Progenitor cell of endocrine pancreas (in vitro differentiated cells): Measurements from ENCODE around the gene RTN4RL2. TPM values are rescaled to one million over a fixed set of nuclear protein-coding genes. Genes with fewer than 3 reads are reported as not detected.

ENCODE experiments used
- DNase-seq: peaks from one replicate; pipeline ENCODE4 v3.0.0; 2021; ENCODE audit warnings: low spot score; ENCODE audit not compliant: unreplicated experiment
- H3K27ac Mint-ChIP-seq: 2 replicates; pipeline ENCODE4 v1.8.0; 2021; ENCODE audit warnings: mild to moderate bottlenecking, moderate library complexity, mixed read lengths
- H3K27me3 Mint-ChIP-seq: 2 replicates; pipeline ENCODE4 v1.8.0; 2021; ENCODE audit warnings: mixed read lengths
- H3K36me3 Mint-ChIP-seq: 2 replicates; pipeline ENCODE4 v1.8.0; 2022; ENCODE audit warnings: mixed read lengths; ENCODE audit not compliant: insufficient read depth
- H3K4me1 Mint-ChIP-seq: 2 replicates; pipeline ENCODE4 v1.8.0; 2021; ENCODE audit warnings: low read depth, mixed read lengths
- H3K4me3 Mint-ChIP-seq: 2 replicates; pipeline ENCODE4 v1.8.0; 2021; ENCODE audit warnings: low read depth, mild to moderate bottlenecking, moderate library complexity, mixed read lengths
- H3K9me3 Mint-ChIP-seq: 2 replicates; pipeline ENCODE4 v1.8.0; 2021; ENCODE audit warnings: low read depth, mixed read lengths
- total RNA-seq: library from RNA; stranded (reverse); gene quantifications from 2 replicates; pipeline ENCODE4 v1.2.1, GENCODE V29; 2021
- TF ChIP-seq, protein P1 (sequence below): fragments of 200-600 bp; sonication (generic); IDR thresholded peaks from one replicate; pipeline ENCODE4 v1.5.0; 2021; ENCODE audit warnings: antibody characterized with exemption, mild to moderate bottlenecking; ENCODE audit not compliant: unreplicated experiment

The RTN4RL2 gene
- total RNA-seq, 1 donor from 2014 or later: 1.9 TPM

DNA sequence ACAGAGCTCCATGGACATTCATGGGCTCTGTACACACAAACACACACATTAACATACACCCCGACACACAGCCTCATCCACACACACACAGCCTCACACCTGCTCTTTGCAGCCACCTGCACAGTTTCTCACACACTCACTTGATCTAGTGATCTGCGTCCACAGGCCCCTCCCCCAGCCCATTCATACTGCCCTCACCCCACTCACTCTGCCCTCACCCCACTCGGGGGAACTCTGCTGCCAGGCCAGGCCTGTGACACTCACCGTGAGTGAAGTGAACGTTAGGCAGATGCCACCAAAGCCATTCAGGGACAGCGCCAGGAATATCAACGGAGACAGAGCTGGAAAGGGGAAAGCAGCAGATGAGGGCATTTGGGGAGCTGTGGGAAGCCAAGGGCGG, 40.2 kb downstream of the RTN4RL2 start:
- H3K9me3 Mint-ChIP-seq: no peaks in the 10 kb centered on the region
- H3K4me1 Mint-ChIP-seq: peaks cover 67% of the 10 kb centered on the region
- H3K4me3 Mint-ChIP-seq: peak overlapping the region; percentile 35
- DNase-seq: no peak
- no peaks in the 10 kb centered on the region for H3K27me3 Mint-ChIP-seq
- TF ChIP-seq, protein P1, sequence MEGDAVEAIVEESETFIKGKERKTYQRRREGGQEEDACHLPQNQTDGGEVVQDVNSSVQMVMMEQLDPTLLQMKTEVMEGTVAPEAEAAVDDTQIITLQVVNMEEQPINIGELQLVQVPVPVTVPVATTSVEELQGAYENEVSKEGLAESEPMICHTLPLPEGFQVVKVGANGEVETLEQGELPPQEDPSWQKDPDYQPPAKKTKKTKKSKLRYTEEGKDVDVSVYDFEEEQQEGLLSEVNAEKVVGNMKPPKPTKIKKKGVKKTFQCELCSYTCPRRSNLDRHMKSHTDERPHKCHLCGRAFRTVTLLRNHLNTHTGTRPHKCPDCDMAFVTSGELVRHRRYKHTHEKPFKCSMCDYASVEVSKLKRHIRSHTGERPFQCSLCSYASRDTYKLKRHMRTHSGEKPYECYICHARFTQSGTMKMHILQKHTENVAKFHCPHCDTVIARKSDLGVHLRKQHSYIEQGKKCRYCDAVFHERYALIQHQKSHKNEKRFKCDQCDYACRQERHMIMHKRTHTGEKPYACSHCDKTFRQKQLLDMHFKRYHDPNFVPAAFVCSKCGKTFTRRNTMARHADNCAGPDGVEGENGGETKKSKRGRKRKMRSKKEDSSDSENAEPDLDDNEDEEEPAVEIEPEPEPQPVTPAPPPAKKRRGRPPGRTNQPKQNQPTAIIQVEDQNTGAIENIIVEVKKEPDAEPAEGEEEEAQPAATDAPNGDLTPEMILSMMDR: no peak
- peak overlapping the region; percentile 92 for H3K27ac Mint-ChIP-seq
- H3K36me3 Mint-ChIP-seq: peaks cover 8% of the 10 kb centered on the region

DNA sequence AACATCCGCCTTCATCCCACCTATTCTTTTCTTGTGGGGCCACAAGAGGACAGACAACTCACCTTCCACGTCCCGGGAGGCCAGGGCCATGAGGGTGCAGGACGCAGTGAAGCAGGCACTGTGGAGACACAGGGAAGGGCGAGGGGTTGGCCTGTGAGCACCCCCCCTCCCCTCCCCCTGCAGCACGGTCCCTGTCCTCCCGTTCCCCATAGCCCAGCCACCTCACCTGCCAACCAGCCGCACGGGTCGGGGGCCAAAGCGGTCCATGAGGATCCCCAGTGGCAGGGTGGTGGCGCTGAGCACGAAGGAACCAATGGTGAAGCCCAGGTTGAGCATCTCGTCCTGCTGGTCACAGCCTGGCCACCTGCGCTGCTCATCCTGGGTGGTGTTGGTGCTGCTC, 40.6 kb downstream of the RTN4RL2 start:
- TF ChIP-seq, protein P1: no peak
- no peaks in the 10 kb centered on the region for H3K9me3 Mint-ChIP-seq
- H3K27ac Mint-ChIP-seq: peak overlapping the region; percentile 92
- no peak for DNase-seq
- H3K4me3 Mint-ChIP-seq: no peak overlapping the region
- no peaks in the 10 kb centered on the region for H3K27me3 Mint-ChIP-seq
- peaks cover 65% of the 10 kb centered on the region for H3K4me1 Mint-ChIP-seq
- H3K36me3 Mint-ChIP-seq: peaks cover 7% of the 10 kb centered on the region

DNA sequence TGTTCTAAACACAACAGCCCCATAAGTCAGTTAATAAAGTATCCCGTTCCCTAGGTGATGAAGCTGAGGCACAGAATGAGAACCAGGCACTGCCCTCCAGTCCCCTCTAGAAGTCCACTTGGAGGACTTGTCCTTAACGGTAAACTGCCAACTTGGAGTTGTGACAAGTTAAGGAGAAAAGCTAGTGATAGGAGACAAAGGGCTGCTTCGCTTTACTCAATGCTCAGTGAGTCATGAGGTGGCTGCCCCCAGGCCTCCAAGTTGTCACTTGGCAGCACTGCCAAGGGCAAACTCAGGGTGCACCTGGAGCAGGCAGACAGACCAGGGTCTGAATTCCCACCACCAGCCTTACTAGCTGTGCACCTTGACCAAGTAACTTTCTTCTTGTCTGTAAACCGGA, 41.6 kb downstream of the RTN4RL2 start:
- Mint-ChIP-seq H3K36me3 (peaks cover 5% of the 10 kb centered on the region), H3K27ac (peak overlapping the region; percentile 17), H3K4me1 (peaks cover 54% of the 10 kb centered on the region), H3K27me3 (no peaks in the 10 kb centered on the region), H3K4me3 (no peak overlapping the region), H3K9me3 (no peaks in the 10 kb centered on the region)
- TF ChIP-seq, protein P1: no peak
- no peak for DNase-seq

DNA sequence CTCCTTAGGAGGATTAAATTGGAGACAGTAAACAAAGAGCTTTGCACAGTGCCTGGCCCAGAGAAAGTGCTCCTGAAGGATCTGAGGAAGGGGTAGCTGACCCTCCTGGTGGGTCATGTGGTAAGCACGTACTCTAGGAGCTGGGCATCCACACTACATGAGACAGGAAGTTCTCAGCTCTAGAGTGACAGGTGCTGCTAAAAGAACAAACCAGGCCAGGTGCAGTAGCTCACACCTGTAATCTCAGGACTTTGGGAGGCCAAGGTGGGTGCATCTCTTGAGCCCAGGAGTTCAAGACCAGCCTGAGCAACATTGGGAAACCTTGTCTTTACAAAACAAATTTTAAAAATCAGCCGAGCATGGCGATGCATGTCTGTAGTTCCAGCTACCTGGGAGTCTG, 42.0 kb downstream of the RTN4RL2 start:
- H3K4me3 Mint-ChIP-seq: no peak overlapping the region
- no peak for DNase-seq
- H3K27ac Mint-ChIP-seq: peak overlapping the region; percentile 17

DNA sequence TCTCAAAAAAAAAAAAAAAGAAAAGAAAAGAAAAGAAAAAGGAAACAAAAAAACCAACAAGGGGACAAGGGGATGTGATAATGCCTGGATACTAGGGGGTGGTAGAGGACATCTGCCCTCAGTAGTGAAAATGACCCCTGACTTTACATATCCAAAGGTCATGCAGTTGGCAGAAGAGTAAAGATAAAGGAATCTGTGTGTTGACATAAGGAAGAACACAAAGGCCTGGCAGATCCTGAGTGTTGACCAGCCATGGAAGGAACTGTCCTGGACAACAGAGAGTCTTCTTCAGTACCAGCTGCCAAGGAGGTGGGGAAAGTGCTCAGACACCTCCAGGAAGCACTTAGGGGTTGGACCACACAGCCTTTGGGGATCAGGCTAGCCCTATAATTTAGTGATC, 42.5 kb downstream of the RTN4RL2 start:
- Mint-ChIP-seq H3K4me3 (no peak overlapping the region), H3K4me1 (peaks cover 45% of the 10 kb centered on the region), H3K27ac (no peak overlapping the region), H3K9me3 (no peaks in the 10 kb centered on the region), H3K36me3 (peaks cover 6% of the 10 kb centered on the region), H3K27me3 (no peaks in the 10 kb centered on the region)
- no peak for DNase-seq
- TF ChIP-seq, protein P1: no peak

More for the DNA sequence above, 42.0 kb downstream of the RTN4RL2 start:
- no peaks in the 10 kb centered on the region for H3K27me3 Mint-ChIP-seq
- TF ChIP-seq, protein P1: no peak
- H3K36me3 Mint-ChIP-seq: peaks cover 5% of the 10 kb centered on the region
- H3K9me3 Mint-ChIP-seq: no peaks in the 10 kb centered on the region
- H3K4me1 Mint-ChIP-seq: peaks cover 50% of the 10 kb centered on the region
